GM12892 (cell line): ENCODE data around the gene TRAF3.

Experiments used
- POLR2A ChIP-seq: IDR thresholded peaks from 2 replicates; pipeline ENCODE4 v1.6.1; 2011; ENCODE audit warnings: low read depth, low read length, control low read depth
- POLR2AphosphoS5 ChIP-seq: IDR thresholded peaks from 2 replicates; pipeline ENCODE4 v1.6.1; 2011; ENCODE audit warnings: low read depth, low read length, control low read depth
- TAF1 ChIP-seq: IDR thresholded peaks from 2 replicates; pipeline ENCODE4 v1.6.1; 2011; ENCODE audit warnings: low read depth, mild to moderate bottlenecking, control low read depth, low read length, borderline replicate concordance

DNA sequence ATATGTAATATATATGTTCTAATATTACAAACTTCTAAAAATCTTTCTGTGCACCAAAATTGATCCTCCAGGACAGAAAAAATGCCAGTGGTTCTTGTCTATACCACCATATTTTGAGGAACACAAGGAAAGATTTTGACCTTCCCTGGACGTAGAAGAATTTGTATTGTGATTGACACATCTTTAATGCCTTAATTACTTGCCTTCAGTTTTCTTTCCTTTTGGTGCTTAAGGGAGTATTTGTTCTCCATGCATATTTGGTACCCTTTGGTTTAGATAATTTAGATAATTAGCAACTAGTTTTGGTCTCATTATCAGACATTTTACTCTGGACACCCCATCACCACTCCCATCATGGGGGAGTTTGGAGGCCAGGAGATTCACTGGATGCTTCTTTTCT lies 27.6 kb downstream of the TRAF3 start:
- TF ChIP-seq POLR2A (no peak), POLR2AphosphoS5 (no peak), TAF1 (no peak)
